ENCODE results near the gene C1orf50.

The C1orf50 gene

DNA sequence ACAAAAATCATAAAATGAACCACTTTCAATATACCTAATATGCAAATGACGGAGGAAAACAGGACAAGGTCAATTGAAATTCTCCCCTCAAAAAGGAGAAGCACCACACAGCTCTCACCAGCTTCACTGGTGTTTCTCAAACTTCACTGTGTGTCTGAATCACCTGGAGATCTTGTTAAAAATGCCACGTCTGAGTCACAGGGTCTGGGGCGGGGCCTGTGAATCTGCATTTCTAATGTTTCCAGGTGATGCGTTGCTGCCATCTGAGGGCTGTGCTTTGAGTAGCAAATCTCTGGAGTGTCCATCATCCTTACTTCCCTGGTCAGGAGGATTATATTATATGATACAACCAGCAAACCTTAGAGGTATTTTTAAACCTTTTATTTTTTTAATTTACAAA lies 36.1 kb upstream of the C1orf50 start:
- CTCF ChIA-PET: interaction anchor here (0.7 to 1.9 kb wide), 6 partner anchors 15 to 48 kb away, joined by 3 to 5 read pairs (median 4); no protein-coding TSS in a partner anchor
- POLR2A ChIA-PET: no interaction called here
- TF ChIP-seq ZNF426 (tag by site-specific recombination; IDR thresholded peaks at IDR 0.05) (no peak), MYNN (tag by site-specific recombination; IDR thresholded peaks at IDR 0.05; ENCODE audit: borderline replicate concordance) (no peak), ZNF558 (tag by site-specific recombination; IDR thresholded peaks at IDR 0.05) (no peak), ZNF473 (tag by site-specific recombination; IDR thresholded peaks at IDR 0.05) (no peak), SP3 (tag by site-specific recombination; IDR thresholded peaks at IDR 0.05) (no peak), MZF1 (tag by site-specific recombination; IDR thresholded peaks at IDR 0.05; ENCODE audit: borderline replicate concordance) (no peak), ZNF660 (tag by site-specific recombination; IDR thresholded peaks at IDR 0.05) (no peak)

GRCh38 chr1:42731585-42731984 lies 35.5 kb upstream of the C1orf50 start:
- no peak overlapping the region for H3K4me3 ChIP-seq (ENCODE audit: low read depth, low read length)
- ChIA-PET CTCF (interaction anchor here (0.7 to 1.0 kb wide), 2 partner anchors 15 to 49 kb away, joined by 3 to 5 read pairs; no protein-coding TSS in a partner anchor), POLR2A (no interaction called here)
- no peaks in the 10 kb centered on the region for H3K36me3 ChIP-seq (ENCODE audit: control insufficient read depth in 2 of 2, insufficient read depth in 1 of 2, low read length in 2 of 2)
- no peak overlapping the region for H3K27ac ChIP-seq (ENCODE audit: extremely low read depth, low read depth, low read length)
- H3K9me3 ChIP-seq (ENCODE audit: control insufficient read depth, insufficient read depth, low read depth, low read length): no peaks in the 10 kb centered on the region
- no peaks in the 10 kb centered on the region for H3K4me1 ChIP-seq (ENCODE audit: control insufficient read depth, insufficient read depth, low read length)
- TF ChIP-seq ZNF514 (tag by site-specific recombination; IDR thresholded peaks at IDR 0.05) (no peak), ZFP69B (tag by site-specific recombination; IDR thresholded peaks at IDR 0.05) (no peak), SCRT1 (tag by site-specific recombination; IDR thresholded peaks at IDR 0.05; ENCODE audit: borderline replicate concordance) (no peak)

More for the DNA sequence above, 36.1 kb upstream of the C1orf50 start:
- Histone ChIP-seq H3K9me3 (ENCODE audit: control insufficient read depth, insufficient read depth, low read depth, low read length) (no peaks in the 10 kb centered on the region), H3K27ac (ENCODE audit: extremely low read depth, low read depth, low read length) (no peak overlapping the region), H3K4me3 (ENCODE audit: low read depth, low read length) (no peak overlapping the region), H3K36me3 (ENCODE audit: control insufficient read depth in 2 of 2, insufficient read depth in 1 of 2, low read length in 2 of 2) (no peaks in the 10 kb centered on the region), H3K4me1 (ENCODE audit: control insufficient read depth, insufficient read depth, low read length) (no peaks in the 10 kb centered on the region)

DNA sequence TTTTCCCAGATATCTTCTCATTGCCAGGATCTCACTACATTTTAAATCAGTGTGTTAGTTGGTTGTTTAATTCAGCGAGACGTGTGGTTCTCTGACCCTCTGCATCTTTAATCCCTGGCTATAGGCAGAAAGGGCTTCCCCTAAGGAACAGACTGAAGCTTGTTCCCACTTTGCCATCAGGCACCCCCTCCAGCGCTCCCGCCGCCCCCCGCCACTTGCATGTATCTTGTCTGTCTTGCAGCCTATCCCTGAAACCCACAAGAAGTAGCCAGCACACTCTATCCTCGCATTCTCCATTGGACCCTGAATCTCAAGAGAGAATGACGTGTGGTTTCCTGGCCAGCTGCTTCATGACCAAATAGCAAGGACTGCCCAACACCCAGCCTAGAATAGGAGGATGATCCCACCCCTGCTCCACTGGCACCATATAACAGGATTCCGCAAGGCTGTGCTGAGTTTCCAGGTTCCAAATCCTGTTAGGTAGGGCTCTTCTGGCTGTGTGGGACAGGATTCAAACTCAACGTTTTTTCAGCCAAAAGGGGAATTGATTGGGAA lies 34.8 kb upstream of the C1orf50 start:
- POLR2A ChIA-PET: no interaction called here
- CTCF ChIA-PET: interaction anchor here (1.0 kb wide), 1 partner anchor 15 kb away, joined by 5 read pairs; no protein-coding TSS in a partner anchor

More for the DNA sequence above, 34.8 kb upstream of the C1orf50 start:
- H3K9me3 ChIP-seq (ENCODE audit: control insufficient read depth, insufficient read depth, low read depth, low read length): no peaks in the 10 kb centered on the region
- no peaks in the 10 kb centered on the region for H3K36me3 ChIP-seq (ENCODE audit: control insufficient read depth in 2 of 2, insufficient read depth in 1 of 2, low read length in 2 of 2)
- no peak overlapping the region for H3K27ac ChIP-seq (ENCODE audit: extremely low read depth, low read depth, low read length)
- no peaks in the 10 kb centered on the region for H3K4me1 ChIP-seq (ENCODE audit: control insufficient read depth, insufficient read depth, low read length)
- H3K4me3 ChIP-seq (ENCODE audit: low read depth, low read length): no peak overlapping the region
- TF ChIP-seq ZNF548 (tag by site-specific recombination; IDR thresholded peaks at IDR 0.05): no peak
- no peak for TF ChIP-seq ZBTB26 (tag by site-specific recombination; optimal IDR thresholded peaks at IDR 0.05)
- no peak for TF ChIP-seq ZNF341 (tag by site-specific recombination; IDR thresholded peaks at IDR 0.05; ENCODE audit: low read depth)
- no peak for TF ChIP-seq ZNF366 (tag by site-specific recombination; conservative IDR thresholded peaks at IDR 0.05)
- TF ChIP-seq ZNF18 (tag by site-specific recombination; IDR thresholded peaks at IDR 0.05): no peak
- TF ChIP-seq ZBTB7A (tag by site-specific recombination; IDR thresholded peaks at IDR 0.05; ENCODE audit: low read depth): no peak
- TF ChIP-seq HIC1 (tag by site-specific recombination; IDR thresholded peaks at IDR 0.05): no peak
- TF ChIP-seq MYNN (tag by site-specific recombination; IDR thresholded peaks at IDR 0.05; ENCODE audit: borderline replicate concordance): no peak
- TF ChIP-seq ZSCAN18 (tag by site-specific recombination; IDR thresholded peaks at IDR 0.05): no peak
